SU-DHL-6 (cell line): ENCODE measurements around the gene POU6F1.
"Not testable (repeated sequence)": the region's sequence is repeated elsewhere in the genome, so short reads cannot be mapped to it uniquely, and the experiment has no call there.

Experiments
- H2AFZ ChIP-seq: fragments of 200-600 bp; sonication (generic); 2 replicates; pipeline ENCODE4 v1.6.1; 2014; ENCODE audit warnings: low read depth, mild to moderate bottlenecking, moderate library complexity, mixed read lengths, antibody characterized with exemption, low read length; ENCODE audit not compliant: severe bottlenecking
- H3F3A ChIP-seq: fragments of 200-600 bp; shearing (Covaris generic); 2 replicates; pipeline ENCODE4 v1.6.0; 2016; ENCODE audit warnings: antibody characterized with exemption, mild to moderate bottlenecking; ENCODE audit not compliant: insufficient read depth
- H3K27ac ChIP-seq: fragments of 200-600 bp; sonication (generic); 2 replicates; pipeline ENCODE4 v1.5.1; 2016; ENCODE audit warnings: low read depth, mild to moderate bottlenecking, low read length, moderate library complexity, mixed read lengths
- H3K27me3 ChIP-seq: fragments of 200-600 bp; sonication (generic), shearing (Covaris generic); 2 replicates; pipeline ENCODE4 v1.6.0; 2014; ENCODE audit warnings: mild to moderate bottlenecking, low read length
- H3K36me3 ChIP-seq: fragments of 200-600 bp; sonication (generic); 2 replicates; pipeline ENCODE4 v1.6.1; 2014; ENCODE audit warnings: mild to moderate bottlenecking, low read length, mixed read lengths
- H3K4me2 ChIP-seq: fragments of 300-600, 200-600 bp; shearing (Covaris generic), sonication (generic); 2 replicates; pipeline ENCODE4 v1.6.0; 2014; ENCODE audit warnings: low read length, low read depth, mild to moderate bottlenecking; ENCODE audit not compliant: poor library complexity, severe bottlenecking
- H3K4me3 ChIP-seq: fragments of 200-600 bp; sonication (generic); 2 replicates; pipeline ENCODE4 v1.5.1; 2014; ENCODE audit warnings: antibody characterized with exemption, low read length, mild to moderate bottlenecking, mixed read lengths; ENCODE audit not compliant: insufficient read depth, poor library complexity, severe bottlenecking
- H3K79me2 ChIP-seq: fragments of 200-600 bp; sonication (generic); 2 replicates; pipeline ENCODE4 v1.6.1; 2014; ENCODE audit warnings: mild to moderate bottlenecking, low read length, moderate library complexity; ENCODE audit not compliant: insufficient read depth
- H3K9ac ChIP-seq: fragments of 200-600 bp; sonication (generic); 2 replicates; pipeline ENCODE4 v1.7.0; 2014; ENCODE audit warnings: mild to moderate bottlenecking, low read length
- H3K9me2 ChIP-seq: fragments of 200-600 bp; sonication (generic); replicated peaks from 2 replicates; pipeline ENCODE4 v1.6.1; 2014; ENCODE audit warnings: low read length; ENCODE audit not compliant: insufficient read depth
- H3K9me3 ChIP-seq: fragments of 200-600 bp; sonication (generic); 2 replicates; pipeline ENCODE4 v1.6.1; 2014; ENCODE audit warnings: low read length, mixed read lengths; ENCODE audit not compliant: insufficient read depth
- H4K20me1 ChIP-seq: fragments of 200-600 bp; sonication (generic); 2 replicates; pipeline ENCODE4 v1.6.1; 2014; ENCODE audit warnings: low read depth, mild to moderate bottlenecking, antibody characterized with exemption, low read length, moderate library complexity, mixed read lengths
- CTCF ChIP-seq: fragments of 200-600 bp; sonication (generic); IDR thresholded peaks from one replicate; pipeline ENCODE4 v1.5.1; 2017; ENCODE audit warnings: antibody characterized with exemption, mild to moderate bottlenecking, low read length, moderate library complexity; ENCODE audit not compliant: insufficient read depth, poor library complexity, severe bottlenecking
- EZH2phosphoT487 ChIP-seq: fragments of 200-600 bp; sonication (generic), shearing (Covaris generic); conservative IDR thresholded peaks from 2 replicates; pipeline ENCODE4 v1.6.1; 2018; ENCODE audit warnings: mild to moderate bottlenecking, antibody characterized with exemption, low read length, moderate library complexity, mixed read lengths

POU6F1 gene

GRCh38 chr12:51229116-51229809, 11.4 kb upstream of the POU6F1 start:
- H3K9ac ChIP-seq, result no peak overlapping the region
- no peak overlapping the region for H2AFZ ChIP-seq
- TF ChIP-seq EZH2phosphoT487 (no peak), CTCF (no peak)

GRCh38 chr12:51227962-51228361, 10.1 kb upstream of the POU6F1 start:
- H3K79me2 ChIP-seq, result no peaks in the 10 kb centered on the region

More at GRCh38 chr12:51229116-51229809, 11.4 kb upstream of the POU6F1 start:
- Histone ChIP-seq H3K4me3 (no peak overlapping the region), H3K27me3 (no peaks in the 10 kb centered on the region), H3K4me2 (no peak overlapping the region), H3F3A (no peaks in the 10 kb centered on the region), H3K9me2 (no peaks in the 10 kb centered on the region), H3K36me3 (no peaks in the 10 kb centered on the region), H4K20me1 (no peaks in the 10 kb centered on the region), H3K27ac (no peak overlapping the region), H3K9me3 (no peaks in the 10 kb centered on the region), H3K79me2 (no peaks in the 10 kb centered on the region)

GRCh38 chr12:51227112-51227511, 9.2 kb upstream of the POU6F1 start:
- not testable (repeated sequence) for H3K27ac ChIP-seq, H3K36me3 ChIP-seq, H3K9ac ChIP-seq, H3F3A ChIP-seq, H3K79me2 ChIP-seq, H3K4me2 ChIP-seq, H4K20me1 ChIP-seq, H3K9me3 ChIP-seq, H3K27me3 ChIP-seq, H3K9me2 ChIP-seq, H2AFZ ChIP-seq, H3K4me3 ChIP-seq

More at GRCh38 chr12:51227962-51228361, 10.1 kb upstream of the POU6F1 start:
- no peaks in the 10 kb centered on the region for H3K27me3 ChIP-seq
- H2AFZ ChIP-seq, result no peak overlapping the region
- no peaks in the 10 kb centered on the region for H3F3A ChIP-seq
- no peaks in the 10 kb centered on the region for H3K9me2 ChIP-seq
- H3K9ac ChIP-seq, result no peak overlapping the region
- no peak overlapping the region for H3K4me3 ChIP-seq
- no peaks in the 10 kb centered on the region for H3K36me3 ChIP-seq
- TF ChIP-seq EZH2phosphoT487 (no peak), CTCF (no peak)
- no peak overlapping the region for H3K27ac ChIP-seq
- no peaks in the 10 kb centered on the region for H3K9me3 ChIP-seq
- no peak overlapping the region for H3K4me2 ChIP-seq
- H4K20me1 ChIP-seq, result no peaks in the 10 kb centered on the region

- H3K9me3 ChIP-seq, result no peaks in the 10 kb centered on the region
- H4K20me1 ChIP-seq, result no peaks in the 10 kb centered on the region
- H3K79me2 ChIP-seq, result no peaks in the 10 kb centered on the region
- no peak overlapping the region for H3K4me2 ChIP-seq
- H3F3A ChIP-seq, result no peaks in the 10 kb centered on the region
- no peak overlapping the region for H3K4me3 ChIP-seq
- no peak overlapping the region for H3K9ac ChIP-seq
- H2AFZ ChIP-seq, result no peak overlapping the region
- no peaks in the 10 kb centered on the region for H3K27me3 ChIP-seq
- H3K27ac ChIP-seq, result no peak overlapping the region
- TF ChIP-seq EZH2phosphoT487, result no peak
- no peaks in the 10 kb centered on the region for H3K36me3 ChIP-seq
- H3K9me2 ChIP-seq, result no peaks in the 10 kb centered on the region
Observed at GRCh38 chr12:51225771-51226170, 7.9 kb upstream of the POU6F1 start.
